ENCODE data around the gene KRT15.
A peak's percentile ranks its signal among the peaks of the same experiment; 100 is the strongest.

The KRT15 gene

DNA sequence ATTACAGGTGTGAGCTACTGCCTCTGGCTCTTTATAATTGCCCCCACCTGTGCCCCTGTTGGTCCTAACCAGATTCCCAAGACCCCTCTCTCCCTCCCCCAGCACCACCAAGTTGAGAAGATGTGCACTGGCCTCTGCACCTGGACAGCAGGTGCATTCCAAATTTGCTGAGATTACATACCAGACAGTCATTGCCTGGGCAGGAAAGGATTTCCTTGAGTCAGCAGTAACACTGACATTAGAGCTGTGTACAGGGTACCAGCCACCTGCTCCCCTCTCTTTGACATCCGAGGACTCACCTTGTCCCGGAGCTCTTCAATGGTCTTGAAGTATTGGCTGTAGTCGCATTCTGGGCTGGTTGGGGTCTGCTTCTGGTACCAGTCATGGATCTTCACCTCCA is 659 bp downstream of the KRT15 start:
- Histone ChIP-seq H3K4me1 (ENCODE audit: insufficient read depth, poor library complexity, severe bottlenecking) (peaks cover 56% of the 10 kb centered on the region), H3K27ac (ENCODE audit: poor library complexity, severe bottlenecking) (peak overlapping the region; percentile 79), H3K4me3 (ENCODE audit: severe bottlenecking) (no peak overlapping the region), H3K27me3 (ENCODE audit: insufficient read depth, poor library complexity, severe bottlenecking) (no peaks in the 10 kb centered on the region), H3K9me3 (ENCODE audit: severe bottlenecking) (no peaks in the 10 kb centered on the region), H3K36me3 (ENCODE audit: low read depth) (no peaks in the 10 kb centered on the region)
- no peak for ATAC-seq (ENCODE audit: low read depth)
- no peak for DNase-seq (ENCODE audit: low spot score)
- TF ChIP-seq, protein P1, sequence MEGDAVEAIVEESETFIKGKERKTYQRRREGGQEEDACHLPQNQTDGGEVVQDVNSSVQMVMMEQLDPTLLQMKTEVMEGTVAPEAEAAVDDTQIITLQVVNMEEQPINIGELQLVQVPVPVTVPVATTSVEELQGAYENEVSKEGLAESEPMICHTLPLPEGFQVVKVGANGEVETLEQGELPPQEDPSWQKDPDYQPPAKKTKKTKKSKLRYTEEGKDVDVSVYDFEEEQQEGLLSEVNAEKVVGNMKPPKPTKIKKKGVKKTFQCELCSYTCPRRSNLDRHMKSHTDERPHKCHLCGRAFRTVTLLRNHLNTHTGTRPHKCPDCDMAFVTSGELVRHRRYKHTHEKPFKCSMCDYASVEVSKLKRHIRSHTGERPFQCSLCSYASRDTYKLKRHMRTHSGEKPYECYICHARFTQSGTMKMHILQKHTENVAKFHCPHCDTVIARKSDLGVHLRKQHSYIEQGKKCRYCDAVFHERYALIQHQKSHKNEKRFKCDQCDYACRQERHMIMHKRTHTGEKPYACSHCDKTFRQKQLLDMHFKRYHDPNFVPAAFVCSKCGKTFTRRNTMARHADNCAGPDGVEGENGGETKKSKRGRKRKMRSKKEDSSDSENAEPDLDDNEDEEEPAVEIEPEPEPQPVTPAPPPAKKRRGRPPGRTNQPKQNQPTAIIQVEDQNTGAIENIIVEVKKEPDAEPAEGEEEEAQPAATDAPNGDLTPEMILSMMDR (IDR thresholded peaks at IDR 0.05; ENCODE audit: poor library complexity, severe bottlenecking), result no peak

DNA sequence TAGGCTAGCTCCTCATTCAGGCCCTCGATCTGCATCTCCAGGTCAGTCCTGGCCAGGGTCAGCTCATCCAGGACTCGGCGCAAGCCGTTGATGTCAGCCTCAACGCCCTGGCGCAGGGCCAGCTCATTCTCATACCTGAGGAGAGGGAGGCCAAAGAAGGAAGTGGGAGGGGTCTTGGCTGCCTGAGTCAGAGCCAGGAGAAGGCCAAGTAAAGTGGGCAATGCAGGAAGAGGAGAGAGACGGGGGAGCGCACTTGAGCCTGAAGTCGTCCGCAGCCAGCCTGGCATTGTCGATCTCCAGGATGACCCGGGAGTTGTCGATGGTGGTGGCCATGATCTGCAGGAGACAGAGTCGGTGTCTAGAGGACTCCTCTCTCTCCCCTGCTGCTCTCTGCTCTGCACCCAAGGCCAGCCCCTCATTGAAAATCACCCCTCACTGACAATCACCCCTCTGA is 1.8 kb downstream of the KRT15 start:
- DNase-seq (ENCODE audit: low spot score) (no peak), ATAC-seq (ENCODE audit: low read depth) (no peak)
- TF ChIP-seq, protein P1 (IDR thresholded peaks at IDR 0.05; ENCODE audit: poor library complexity, severe bottlenecking), result no peak
- no peaks in the 10 kb centered on the region for H3K9me3 ChIP-seq (ENCODE audit: severe bottlenecking)
- H3K4me3 ChIP-seq (ENCODE audit: severe bottlenecking), result no peak overlapping the region
- H3K4me1 ChIP-seq (ENCODE audit: insufficient read depth, poor library complexity, severe bottlenecking), result peaks cover 44% of the 10 kb centered on the region
- H3K36me3 ChIP-seq (ENCODE audit: low read depth), result no peaks in the 10 kb centered on the region
- H3K27me3 ChIP-seq (ENCODE audit: insufficient read depth, poor library complexity, severe bottlenecking), result no peaks in the 10 kb centered on the region
- no peak overlapping the region for H3K27ac ChIP-seq (ENCODE audit: poor library complexity, severe bottlenecking)

DNA sequence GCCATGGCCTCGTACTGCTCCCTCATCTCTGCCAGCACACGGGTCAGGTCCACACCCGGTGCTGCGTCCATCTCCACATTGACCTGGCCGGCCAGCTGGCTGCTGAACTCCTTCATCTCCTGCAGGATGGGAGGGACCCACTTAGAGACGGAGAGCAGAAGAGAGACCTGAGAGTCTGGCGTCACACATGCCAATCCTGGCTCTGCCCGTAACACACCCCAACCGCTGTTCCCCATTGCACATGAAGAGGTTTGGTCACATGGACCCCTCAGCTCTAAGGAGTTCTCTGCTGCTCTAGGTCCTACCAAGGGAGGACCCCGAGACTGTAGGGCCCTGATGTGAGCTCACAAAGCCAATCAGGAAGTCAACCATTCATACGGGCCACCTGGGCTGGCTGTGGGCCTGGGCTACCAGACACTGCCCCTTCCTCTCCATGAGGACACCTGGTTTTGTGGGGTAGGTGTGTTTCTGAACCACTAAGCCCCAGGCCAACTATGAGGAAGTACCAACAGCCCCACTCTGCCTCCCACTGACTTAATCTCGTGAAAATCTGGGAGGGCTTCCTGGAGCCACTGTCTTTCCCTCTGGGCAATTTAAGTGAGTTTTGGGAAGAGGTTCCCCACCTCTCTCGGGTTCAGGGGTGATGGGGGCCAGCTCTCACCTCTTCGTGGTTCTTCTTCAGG is 2.4 kb downstream of the KRT15 start:
- peaks cover 39% of the 10 kb centered on the region for H3K4me1 ChIP-seq (ENCODE audit: insufficient read depth, poor library complexity, severe bottlenecking)
- TF ChIP-seq, protein P1 (IDR thresholded peaks at IDR 0.05; ENCODE audit: poor library complexity, severe bottlenecking), result no peak
- H3K27me3 ChIP-seq (ENCODE audit: insufficient read depth, poor library complexity, severe bottlenecking), result no peaks in the 10 kb centered on the region
- DNase-seq (ENCODE audit: low spot score) (no peak), ATAC-seq (ENCODE audit: low read depth) (no peak)
- H3K27ac ChIP-seq (ENCODE audit: poor library complexity, severe bottlenecking), result no peak overlapping the region
- no peaks in the 10 kb centered on the region for H3K36me3 ChIP-seq (ENCODE audit: low read depth)
- no peak overlapping the region for H3K4me3 ChIP-seq (ENCODE audit: severe bottlenecking)
- H3K9me3 ChIP-seq (ENCODE audit: severe bottlenecking), result no peaks in the 10 kb centered on the region

DNA sequence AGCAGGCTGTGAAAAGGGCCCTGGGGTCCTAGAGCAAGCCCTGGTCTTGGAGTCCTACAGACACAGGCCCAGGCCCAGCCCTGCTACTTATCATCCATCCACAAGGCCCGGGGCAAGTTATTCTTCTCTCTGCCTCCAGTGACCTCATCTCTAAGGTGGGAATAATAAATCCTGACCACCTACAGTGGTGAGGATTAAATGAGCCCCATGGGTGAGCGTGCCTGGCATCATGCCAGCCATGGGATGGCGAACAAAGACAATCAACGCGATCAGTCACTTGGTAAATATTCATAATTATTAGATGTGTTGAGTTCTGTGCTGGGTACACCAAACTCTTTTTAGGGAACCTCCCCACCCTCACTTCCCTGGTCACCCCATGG is 5.5 kb downstream of the KRT15 start:
- DNase-seq (ENCODE audit: low spot score) (no peak), ATAC-seq (ENCODE audit: low read depth) (no peak)
- H3K4me1 ChIP-seq (ENCODE audit: insufficient read depth, poor library complexity, severe bottlenecking), result peaks cover 8% of the 10 kb centered on the region
- TF ChIP-seq, protein P1 (IDR thresholded peaks at IDR 0.05; ENCODE audit: poor library complexity, severe bottlenecking), result no peak
- H3K36me3 ChIP-seq (ENCODE audit: low read depth), result no peaks in the 10 kb centered on the region
- no peak overlapping the region for H3K4me3 ChIP-seq (ENCODE audit: severe bottlenecking)
- H3K9me3 ChIP-seq (ENCODE audit: severe bottlenecking), result no peaks in the 10 kb centered on the region
- no peak overlapping the region for H3K27ac ChIP-seq (ENCODE audit: poor library complexity, severe bottlenecking)
- H3K27me3 ChIP-seq (ENCODE audit: insufficient read depth, poor library complexity, severe bottlenecking), result no peaks in the 10 kb centered on the region

DNA sequence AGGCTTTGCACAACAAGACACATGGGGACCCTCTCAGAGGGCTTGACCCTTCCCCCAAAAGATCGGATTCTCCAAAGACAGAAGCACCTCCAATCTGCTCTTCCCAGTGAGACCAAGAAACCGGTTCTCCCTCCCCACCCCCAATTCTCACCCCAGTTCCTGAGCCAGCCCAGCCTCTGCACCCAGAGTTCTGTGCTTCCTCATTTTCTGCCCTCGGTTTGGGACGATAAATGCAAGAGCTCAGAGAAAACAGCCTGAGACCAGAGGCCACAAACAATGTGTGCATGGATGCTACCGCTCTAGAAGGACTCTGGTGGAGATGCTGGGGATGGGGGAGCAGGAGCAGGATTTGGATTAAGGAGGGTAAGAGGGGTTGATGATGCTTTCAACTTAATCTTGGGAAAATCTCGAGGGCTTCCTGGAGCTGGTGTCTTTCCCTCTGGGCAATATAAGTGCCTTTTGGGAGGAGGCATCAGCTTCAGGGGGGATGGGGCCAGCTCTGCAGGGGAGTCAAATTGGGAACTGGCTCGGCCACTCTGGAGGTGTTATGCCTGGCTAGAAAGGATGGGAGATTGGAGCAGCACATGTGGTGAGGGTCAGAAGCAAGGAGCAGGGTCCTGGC is 6.0 kb downstream of the KRT15 start:
- Histone ChIP-seq H3K4me1 (ENCODE audit: insufficient read depth, poor library complexity, severe bottlenecking) (peaks cover 9% of the 10 kb centered on the region), H3K4me3 (ENCODE audit: severe bottlenecking) (no peak overlapping the region), H3K9me3 (ENCODE audit: severe bottlenecking) (no peaks in the 10 kb centered on the region), H3K27ac (ENCODE audit: poor library complexity, severe bottlenecking) (no peak overlapping the region), H3K27me3 (ENCODE audit: insufficient read depth, poor library complexity, severe bottlenecking) (no peaks in the 10 kb centered on the region), H3K36me3 (ENCODE audit: low read depth) (no peaks in the 10 kb centered on the region)
- no peak for ATAC-seq (ENCODE audit: low read depth)
- no peak for DNase-seq (ENCODE audit: low spot score)
- TF ChIP-seq, protein P1 (IDR thresholded peaks at IDR 0.05; ENCODE audit: poor library complexity, severe bottlenecking), result no peak

All from RWPE2 (cell line).